Stimulated activated CD4-positive, alpha-beta T cell treated with anti-CD3 and anti-CD28 coated beads, Interleukin-4, amount 100 ng/mL, for 1 hour (primary cell): ENCODE data around the gene MUC5B.

Source experiments
- DNase-seq: peaks from one replicate; pipeline ENCODE4 v3.0.0-alpha.2; 2020

Gene MUC5B

DNA sequence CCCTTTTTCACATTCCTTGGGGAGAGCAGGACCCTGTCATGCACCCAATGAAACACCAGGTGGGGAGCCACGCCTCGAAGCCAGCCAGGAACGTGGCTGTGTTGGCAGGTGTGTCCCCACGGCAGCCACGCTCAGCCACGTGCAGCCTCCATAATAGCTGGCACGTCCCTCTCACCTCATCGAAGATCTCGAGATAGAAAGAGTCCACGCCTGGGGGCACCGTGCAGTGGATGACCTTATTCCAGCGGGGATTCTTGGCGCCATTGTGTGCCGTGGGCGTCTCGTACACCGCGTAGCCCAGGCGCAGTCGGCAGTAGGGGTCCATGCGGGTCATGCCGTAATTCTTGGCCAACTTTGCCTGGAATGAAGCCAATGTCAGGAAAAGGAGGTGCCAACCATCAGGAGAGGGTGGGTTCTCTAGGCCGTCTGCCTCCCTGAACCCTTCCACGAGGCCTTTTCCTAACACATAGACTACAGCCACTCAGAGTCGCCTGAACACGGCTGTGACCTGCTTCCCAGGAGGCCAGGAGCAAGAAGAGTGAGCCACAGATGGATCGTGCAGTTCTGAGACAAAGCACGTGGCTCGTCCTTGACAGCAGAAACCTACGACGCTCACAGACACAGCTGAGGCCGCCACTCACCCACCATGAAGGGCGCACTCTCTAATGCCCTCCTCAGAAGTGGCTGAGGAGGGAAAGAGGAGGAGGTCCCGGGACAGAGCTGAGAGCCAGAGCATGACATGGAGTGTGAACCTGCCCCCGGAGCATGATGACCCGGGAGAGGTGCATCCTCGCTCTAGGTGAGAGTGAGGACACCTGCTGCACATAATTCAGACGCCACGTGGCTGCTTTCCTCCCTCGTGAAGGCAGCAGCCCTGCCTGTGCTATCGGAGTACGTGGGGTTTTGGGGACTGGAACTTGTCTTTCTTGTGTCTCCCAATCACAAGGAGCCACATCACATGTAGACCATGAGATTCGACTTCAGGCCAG is 67.5 kb downstream of the MUC5B start:
- DNase-seq: no peak

DNA sequence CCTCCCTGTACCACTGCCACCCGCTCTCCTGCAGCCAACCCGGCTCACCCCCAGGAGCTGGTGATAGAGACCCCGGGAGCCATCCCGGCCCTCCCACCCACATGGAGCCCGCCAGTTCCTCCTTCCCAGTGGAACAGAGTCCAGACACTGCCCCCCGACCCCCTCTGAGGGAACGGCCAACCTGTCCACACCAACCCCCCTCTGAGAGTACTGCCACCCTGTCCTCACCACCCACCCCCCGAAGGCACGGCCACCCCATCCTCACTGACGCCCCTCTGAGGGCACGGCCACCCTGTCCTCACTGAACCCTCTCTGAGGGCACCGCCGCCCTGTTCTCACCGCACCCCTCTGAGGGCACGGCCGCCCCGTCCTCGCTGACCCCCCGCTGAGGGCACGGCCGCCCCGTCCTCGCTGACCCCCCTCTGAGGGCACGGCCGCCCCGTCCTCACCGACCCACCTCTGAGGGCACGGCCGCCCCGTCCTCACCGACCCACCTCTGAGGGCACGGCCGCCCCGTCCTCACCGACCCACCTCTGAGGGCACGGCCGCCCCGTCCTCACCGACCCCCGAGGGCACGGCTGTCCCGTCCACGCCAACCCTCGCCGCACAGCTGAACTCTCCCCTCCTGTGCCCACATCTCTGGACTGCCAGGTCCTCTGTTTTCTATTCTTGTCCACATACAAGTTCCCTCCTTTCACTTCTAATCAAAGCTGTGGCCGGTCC is 68.6 kb downstream of the MUC5B start:
- DNase-seq: no peak

DNA sequence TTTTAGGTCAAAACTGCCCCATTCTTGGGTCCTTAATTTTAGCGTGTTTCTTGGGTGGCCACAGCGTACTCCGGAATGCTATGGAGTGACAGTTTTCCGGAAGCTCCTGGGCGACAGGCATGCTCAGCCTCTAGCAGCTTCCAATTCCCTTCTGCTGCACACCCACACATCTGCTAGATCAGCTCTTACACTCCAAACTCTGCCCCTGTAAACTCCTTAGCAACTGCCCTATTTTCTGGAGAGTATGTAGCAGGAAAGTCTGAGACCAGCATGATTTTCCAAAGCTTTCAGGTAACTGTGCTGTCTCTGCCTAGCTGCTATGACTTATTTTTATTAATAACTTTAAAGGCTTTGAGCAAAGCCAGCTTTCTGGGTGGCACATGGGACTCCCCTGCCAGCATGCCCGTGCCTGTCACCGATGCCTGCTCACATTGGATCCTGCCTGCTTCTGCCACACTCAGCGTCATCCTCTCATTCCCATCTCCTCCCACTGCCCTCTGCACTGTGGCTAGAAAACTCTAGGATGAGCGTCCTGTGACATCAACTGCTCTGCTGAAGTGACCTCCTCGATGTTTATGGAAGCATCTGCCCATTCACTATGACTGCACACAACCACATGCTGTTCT is 69.3 kb downstream of the MUC5B start:
- DNase-seq: no peak

DNA sequence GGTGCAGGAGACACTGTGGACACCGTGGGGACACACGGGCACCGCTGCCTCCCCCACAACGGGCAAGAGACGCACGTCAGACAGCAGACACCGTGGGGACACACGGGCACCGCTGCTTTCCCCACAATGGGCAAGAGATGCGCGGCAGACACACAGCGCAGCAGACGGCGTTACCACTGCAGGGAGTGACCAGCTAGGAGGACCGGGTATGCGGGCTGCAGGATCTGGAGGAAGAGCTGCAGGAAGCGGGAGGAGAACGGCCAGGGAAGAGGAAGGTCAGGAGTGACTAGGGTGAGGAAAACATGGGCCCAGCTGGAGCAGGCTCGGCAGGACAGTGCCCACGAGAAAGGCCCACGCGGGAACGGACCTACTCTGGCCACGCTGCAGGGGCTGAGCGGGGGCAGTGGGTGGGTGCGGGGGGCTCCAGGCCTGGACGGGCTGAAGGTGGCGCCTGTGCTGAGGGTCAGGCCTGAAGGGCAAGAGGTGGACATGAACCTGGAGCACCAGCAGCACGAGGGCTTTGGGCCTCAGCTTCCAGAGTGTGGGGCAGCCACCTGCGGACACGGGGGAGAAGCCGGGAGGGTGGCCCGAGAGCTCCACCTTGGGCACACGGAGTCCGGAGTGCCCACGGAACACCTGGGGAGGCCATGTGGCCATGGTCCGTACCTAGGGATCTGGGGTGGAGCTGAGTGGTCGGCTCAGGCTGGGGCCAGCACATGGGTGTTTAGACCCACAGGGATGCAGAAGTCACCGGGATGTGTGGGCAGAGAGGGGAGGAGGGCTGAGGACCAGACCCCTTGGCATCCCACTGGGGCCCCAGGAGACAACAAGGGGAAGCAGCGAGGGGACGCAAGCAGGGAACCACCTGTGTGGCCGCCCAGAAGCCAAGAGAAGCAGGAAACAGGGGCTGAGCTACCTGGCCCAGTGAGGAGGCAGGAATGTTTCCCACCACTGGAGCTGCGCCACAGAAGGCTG is 70.1 kb downstream of the MUC5B start:
- DNase-seq: no peak

DNA sequence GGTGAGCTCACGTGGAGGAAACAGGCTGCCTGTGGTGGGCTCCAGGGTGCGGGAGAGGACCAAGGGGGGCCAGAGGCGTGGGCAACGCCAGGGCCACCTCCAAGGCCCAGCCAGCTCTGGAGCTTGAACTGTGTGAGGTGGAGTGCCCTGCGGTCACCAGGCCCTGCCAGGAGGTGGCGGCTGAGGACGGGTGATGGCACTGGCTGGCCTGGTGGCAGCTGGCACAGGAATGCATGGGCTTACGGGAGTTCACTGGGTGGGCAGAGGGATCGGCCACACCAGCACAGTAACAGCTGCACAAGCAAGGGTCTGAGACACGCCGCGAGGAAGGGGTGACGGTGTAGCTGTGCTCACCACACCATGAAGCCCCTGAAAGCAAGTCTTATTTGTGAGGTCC is 70.8 kb downstream of the MUC5B start:
- peak; percentile 18 for DNase-seq

DNA sequence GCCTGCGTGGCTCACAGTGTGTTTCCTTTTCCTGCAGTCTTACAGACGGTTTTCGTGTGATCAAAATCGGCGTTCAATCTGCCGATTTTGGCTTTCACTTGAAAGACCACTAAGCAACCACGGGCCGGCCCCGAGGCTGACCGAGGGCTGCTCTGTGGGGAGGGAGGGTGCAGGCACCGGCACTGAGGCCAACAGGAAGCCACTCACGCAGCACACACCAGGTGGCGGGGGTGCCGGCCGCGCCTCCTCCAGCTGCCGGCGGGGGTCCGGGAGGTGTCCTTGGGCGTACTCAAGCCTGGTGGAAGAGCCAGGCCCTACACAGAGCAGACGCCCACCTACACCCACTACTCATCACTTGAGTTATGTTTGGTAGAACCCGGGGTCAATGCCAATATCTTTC is 72.2 kb downstream of the MUC5B start:
- no peak for DNase-seq

DNA sequence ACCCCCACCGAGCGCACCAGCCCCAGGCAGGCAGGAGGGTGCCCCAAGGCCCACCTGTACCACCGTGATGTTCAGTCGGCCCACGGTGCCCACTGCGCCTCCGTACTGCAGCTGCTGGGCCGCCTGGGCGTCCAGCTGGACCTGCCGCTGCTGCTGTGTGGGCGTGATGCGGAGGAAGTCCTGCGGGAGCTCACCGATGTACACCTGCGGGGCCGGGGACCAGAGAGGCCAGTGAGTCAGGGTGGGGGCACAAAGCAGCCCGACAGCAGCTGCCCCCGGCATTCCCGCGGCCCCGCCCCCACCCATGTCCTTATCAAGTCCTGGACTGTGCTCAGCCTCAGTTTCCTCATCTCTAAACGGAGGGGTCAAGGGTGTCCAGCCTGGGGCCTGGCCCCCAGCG is 72.7 kb downstream of the MUC5B start:
- no peak for DNase-seq

DNA sequence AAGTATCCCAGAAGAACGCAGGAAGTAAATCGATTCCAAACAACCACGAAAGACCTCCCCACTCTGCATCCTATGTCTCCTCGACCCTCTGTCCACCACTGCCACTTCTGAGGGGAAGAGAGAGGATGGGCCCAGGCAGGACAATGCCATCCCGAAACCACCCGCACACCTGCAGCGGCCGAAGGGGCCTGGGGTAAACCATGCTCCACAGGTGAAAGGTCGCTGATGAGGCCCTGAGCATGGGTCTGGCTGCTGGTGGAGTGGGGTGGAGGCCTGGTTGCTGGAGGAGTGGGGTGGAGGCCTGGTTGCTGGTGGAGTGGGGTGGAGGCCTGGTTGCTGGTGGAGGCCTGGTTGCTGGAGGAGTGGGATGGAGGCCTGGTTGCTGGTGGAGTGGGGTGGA is 73.4 kb downstream of the MUC5B start:
- no peak for DNase-seq

DNA sequence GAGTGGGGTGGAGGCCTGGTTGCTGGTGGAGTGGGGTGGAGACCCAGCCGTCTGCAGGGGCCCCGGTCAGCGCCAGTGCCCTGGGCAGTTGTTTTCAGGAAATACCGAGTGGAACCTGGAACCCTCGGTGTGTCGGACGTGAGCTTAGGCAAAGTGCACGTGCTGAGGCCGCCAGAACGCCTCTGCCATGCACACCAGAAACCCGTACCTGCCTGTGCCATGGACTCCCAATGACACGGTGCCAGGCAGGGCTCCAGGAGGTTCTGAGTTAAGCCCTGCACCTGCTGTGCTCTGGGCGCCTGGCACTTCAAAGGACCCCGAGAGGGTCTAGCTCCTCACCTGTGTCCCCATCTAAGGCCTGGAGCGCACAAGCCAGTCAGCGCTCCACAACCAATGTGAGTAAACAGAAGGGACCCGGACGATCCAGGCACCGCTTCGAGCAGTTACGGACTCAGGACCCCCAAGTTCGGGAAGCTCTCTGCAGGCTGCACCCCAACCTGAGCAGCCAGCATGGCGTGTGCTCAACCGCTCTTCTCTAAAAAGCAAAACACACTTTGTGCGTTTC is 74.2 kb downstream of the MUC5B start:
- no peak for DNase-seq

DNA sequence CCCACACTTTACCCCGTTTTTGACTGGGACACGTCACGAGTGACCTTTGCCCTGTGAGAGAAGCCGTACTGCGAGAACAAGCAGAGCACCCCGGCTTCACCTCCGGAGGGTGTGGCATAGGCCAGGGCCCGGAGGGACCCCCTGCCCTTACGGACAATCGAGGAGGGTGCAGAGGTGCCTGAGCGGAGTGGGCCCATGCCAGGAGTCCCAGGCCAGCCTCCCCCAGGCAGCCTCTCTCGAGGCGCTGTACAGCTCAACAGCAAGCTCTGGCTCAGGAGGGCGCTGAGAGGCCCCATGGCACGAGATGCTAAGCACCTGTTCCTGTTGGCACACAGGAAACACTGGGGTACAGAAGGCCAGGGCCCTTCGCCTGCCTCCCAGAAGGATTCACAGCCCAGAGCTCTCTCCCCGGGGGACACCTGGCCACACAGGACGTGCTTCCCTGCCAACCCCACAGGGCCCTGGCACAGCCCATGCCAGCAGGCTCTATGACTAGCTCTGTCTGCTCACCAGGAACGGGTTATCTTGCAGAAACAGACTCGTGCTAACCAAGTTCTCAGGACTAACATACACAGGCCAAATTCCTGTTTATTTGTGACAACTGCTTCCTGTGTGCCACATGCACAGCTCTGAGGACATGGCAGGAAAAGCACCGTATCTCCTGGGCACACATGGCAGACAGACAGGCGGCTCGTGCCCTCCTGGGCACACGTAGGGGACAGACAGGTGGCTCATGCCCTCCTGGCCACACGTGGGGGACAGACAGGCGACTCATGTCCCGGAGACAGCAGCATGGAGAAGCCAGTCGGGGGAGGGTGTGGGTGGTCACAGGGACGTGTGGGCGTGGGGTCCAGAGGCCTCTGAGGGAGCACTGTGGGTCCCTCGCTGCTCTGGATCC is 75.0 kb downstream of the MUC5B start:
- no peak for DNase-seq

DNA sequence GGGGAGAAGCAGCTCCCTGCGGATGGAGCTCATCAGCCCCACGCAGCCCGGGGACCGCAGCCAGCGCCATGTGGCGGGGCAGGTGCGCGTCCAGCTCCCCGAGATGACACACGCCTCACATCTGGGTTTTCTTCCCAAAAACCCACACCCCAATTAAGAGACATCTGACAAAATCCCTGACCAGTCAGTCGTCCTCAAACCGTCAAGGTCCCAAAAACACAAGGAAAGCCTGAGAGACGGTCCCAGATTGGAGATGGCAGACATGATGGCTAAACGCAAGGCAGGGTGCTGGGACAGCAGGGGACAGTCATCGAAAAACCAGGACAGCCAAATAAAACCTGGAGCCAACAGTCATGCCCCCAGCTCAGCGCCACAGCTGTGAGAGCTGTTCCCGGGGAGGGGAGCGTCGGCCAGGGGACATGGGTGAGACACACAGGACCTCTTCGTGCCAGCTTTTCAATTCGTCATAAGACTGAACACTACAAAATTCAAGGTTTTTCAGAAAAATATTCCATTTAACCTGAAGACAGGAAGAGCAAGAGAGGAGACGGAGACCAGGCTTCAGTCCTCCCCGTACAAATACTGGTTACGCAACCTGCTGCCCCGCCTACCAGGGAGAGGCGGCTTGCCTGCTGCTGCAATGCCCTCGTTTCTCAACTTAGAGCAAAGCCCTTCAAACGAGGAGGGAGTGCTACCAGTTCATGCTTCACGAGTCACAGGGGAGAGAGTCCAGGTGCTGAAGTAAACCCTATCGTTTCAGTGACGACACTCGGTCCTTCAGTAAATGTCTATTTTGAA is 76.0 kb downstream of the MUC5B start:
- no peak for DNase-seq

DNA sequence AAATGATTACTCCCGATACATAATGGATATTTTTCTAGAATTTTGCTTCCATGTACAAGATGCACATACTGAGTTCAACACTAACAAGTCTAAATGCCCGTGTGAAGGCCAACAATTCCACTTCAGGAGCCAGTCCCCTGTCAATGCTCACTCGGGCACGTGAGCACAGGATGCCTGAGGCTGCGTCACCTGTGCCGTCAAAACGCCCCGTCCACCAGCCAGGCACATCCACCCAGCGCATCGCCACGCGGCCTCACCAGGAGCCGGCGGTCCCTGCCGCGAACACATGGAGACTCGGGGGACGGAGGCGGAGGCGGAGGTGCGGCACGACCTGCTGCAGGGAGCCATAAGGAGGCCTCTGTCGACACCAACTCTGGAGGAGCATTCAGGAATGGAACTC is 76.8 kb downstream of the MUC5B start:
- DNase-seq: no peak

DNA sequence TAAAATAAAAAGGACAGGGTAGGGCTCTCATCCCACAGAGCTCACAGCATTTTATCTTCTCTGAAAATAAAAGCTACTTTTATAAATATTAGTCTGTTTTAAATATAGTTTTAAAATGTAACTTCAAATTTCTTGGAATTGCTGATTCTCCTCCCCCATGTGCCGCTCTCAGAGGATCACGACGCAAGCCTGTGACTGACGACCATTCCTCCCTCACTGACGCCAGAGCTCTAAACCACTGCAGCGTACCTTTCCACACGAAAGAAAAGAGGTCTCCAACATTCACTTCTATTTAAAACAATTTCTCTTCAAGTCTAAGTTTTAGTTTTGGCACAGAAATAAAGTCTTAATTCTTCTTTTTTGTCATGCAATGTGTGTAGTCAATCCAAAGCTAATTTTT is 77.3 kb downstream of the MUC5B start:
- no peak for DNase-seq

DNA sequence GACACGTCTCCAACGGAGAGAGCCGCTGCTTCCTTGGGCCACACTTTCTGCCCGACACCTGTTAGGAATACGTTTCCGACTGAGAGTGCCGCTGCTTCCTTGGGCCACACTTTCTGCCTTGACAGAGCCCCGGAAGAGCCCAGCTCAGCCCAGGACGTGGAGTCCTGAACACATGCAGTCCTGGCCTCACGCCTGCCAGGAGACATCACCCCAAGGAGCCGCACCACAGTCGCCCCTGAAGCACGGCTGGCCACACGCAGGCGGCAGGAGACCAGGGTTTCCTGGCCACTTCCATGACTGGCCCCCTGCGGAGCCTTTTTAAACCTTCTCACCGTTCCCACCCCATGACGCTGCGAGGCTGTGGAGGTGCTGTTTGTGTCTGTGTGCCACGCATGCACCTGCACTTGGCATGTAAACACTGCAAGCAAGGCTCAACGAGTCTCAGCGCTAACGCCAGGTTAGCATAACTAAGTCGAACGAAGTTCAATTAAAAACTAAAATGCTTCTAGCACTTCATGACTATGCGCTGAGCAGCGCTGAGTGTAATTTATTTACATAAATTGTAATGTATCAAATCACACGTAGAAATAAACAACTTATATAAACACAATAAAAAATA is 77.8 kb downstream of the MUC5B start:
- no peak for DNase-seq

DNA sequence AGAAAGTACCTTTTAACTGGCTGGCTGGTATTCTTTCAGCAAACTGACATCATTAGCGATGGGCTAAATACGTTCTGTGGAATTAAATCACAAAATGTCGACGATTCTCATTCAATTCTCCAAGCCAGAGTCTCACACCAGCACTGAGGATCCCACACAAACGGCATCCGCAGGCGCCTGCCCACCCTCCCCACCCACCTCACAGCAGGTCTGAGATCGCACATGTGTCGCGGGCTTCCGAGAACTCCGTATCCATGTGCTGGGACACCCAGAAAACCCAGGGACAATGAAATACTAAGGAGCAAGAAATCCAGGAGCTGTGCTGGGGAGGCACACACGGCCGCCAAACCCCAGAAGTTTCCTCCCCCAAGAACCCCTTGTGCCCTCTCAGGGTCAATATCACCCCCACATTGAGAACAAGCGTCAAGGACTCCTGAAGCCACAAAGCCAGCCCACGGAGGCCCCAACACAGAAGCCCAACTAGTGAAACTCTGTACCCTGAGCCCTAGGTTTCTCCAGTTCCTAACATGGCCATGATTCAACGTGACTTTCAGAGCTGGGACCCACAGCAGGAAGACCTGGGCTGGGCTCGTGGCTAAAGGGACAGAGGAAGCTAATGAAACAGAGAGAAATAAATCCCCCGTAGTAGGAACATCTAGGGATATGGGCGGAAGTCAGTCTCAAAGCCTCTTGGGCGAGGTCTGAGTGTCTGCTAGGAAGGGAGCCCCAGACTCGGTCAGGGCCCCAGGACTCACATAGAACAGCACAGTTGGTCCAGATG is 78.5 kb downstream of the MUC5B start:
- no peak for DNase-seq

DNA sequence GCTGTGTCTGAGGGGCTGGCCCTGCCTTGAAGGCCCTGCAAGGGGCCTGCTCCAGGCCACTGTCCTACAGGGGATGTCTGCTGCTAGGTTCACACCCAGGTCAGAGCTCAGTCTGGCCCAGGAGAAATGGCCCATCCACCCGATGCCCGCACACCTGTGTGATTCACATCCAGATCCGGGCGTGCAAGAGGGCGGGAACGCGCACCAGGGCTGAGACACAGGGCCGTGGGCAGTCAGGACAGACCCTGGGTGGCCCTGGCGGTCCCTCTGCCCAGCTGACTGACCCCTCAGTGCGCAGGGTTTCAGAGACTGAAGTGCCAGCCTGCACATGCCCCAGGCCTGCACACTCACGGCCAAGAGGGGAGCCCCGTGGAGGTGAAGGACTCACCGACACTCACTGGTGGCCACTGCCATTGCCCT is 79.2 kb downstream of the MUC5B start:
- DNase-seq: no peak

DNA sequence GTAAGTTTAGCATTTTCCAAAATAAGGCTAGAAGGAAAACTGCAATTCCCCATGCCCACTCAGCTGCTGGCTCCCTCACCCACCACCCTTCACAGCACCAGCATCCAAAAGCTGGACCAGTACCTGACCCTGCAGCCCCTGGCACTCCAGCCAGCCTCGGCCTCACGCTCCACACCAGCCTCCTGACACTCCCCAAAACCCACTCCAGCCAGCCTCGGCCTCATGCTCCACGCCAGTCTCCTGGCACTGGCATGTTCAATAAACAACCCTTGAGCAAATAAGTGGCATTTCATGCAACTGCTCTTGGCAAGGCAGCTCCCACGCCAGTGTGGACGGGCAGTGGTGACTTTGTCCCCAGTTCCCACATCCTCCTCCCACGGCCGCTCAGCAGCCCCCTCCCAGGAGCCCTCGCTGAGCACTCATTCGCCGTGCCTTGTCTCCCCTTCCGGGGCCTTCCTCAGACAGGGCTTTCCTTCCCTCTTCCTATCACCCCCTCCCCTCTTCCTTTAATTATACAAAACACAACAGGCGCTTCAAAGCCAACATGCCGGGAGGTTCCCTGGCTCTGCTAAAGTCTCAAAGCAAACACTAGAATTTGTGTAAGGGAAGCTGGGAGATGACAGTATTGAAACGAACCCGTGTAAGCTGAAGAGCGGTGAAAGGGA is 79.7 kb downstream of the MUC5B start:
- DNase-seq: no peak

DNA sequence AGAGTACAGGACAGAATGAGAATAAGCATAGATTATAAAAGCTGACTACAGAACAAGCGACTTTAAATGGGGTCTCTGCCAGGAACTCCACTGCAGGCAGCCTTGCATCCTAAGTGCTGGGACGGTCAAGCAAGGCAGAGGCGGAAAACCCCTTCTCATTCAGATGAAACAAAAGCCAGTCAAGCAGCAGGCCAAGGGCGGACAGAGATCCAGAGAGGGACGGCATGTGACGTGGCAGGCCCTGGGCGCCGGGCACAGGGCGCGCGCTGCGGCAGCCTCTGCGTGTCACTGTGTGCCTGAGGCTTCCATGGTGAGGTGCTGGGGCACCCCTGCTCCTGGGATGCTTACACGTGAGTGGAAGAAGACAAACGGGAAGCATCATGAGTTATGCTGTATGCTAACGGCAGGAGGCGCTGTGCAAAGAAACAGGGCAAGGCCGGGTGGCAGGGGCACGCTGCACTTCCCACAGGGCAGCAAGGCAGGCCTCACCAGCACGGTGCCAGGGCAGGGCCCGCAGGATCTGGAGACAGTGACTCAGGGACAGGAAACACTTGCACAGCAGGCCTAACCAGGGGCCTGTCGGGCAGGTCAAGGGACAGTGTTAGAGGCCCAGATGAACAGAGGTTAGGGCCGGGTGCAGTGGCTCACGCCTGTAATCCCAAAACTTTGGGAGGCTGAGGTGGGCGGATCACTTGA is 80.4 kb downstream of the MUC5B start:
- no peak for DNase-seq
